SHP77 (cell line): ENCODE results near the gene DRD2.

ENCODE experiments used
- DNase-seq, 2 experiments: peaks; one replicate each; lab custom pipeline; 2025; lab: John Stamatoyannopoulos, UW

The DRD2 gene

GRCh38 chr11:113484223-113484622 lies 9.0 kb upstream of the DRD2 start:
- DNase-seq: no peak

GRCh38 chr11:113481672-113482071 lies 6.5 kb upstream of the DRD2 start:
- DNase-seq: no peak

GRCh38 chr11:113481226-113481625 lies 6.0 kb upstream of the DRD2 start:
- DNase-seq: no peak

- peak; percentile 44 to 71 for DNase-seq
These were observed 2.1 kb upstream of the DRD2 start for GRCh38 chr11:113477321-113477720.

- DNase-seq: no peak
These were observed 1.4 kb upstream of the DRD2 start for GRCh38 chr11:113476553-113476952.

GRCh38 chr11:113474362-113475159 lies 637 bp downstream of the DRD2 start:
- no peak for DNase-seq

GRCh38 chr11:113473983-113474361 lies 1.2 kb downstream of the DRD2 start:
- DNase-seq: no peak

GRCh38 chr11:113472471-113472870 lies 2.7 kb downstream of the DRD2 start:
- DNase-seq: no peak

- DNase-seq: peak in 1 of 2 experiments; percentile 29
These were observed 5.0 kb downstream of the DRD2 start for GRCh38 chr11:113470233-113470632.

GRCh38 chr11:113468726-113469345 lies 6.4 kb downstream of the DRD2 start:
- no peak for DNase-seq

- DNase-seq: no peak
These were observed 7.7 kb downstream of the DRD2 start for GRCh38 chr11:113467545-113467944.

GRCh38 chr11:113465786-113466185 lies 9.4 kb downstream of the DRD2 start:
- DNase-seq: no peak

GRCh38 chr11:113464416-113464815 lies 10.8 kb downstream of the DRD2 start:
- DNase-seq: no peak

- no peak for DNase-seq
These were observed 12.4 kb downstream of the DRD2 start for GRCh38 chr11:113462830-113463229.

GRCh38 chr11:113461639-113462038 lies 13.6 kb downstream of the DRD2 start:
- no peak for DNase-seq

- no peak for DNase-seq
These were observed 14.7 kb downstream of the DRD2 start for GRCh38 chr11:113460469-113460868.

GRCh38 chr11:113458189-113458588 lies 17.0 kb downstream of the DRD2 start:
- no peak for DNase-seq

GRCh38 chr11:113457784-113458183 lies 17.4 kb downstream of the DRD2 start:
- DNase-seq: no peak

- no peak for DNase-seq
These were observed 20.7 kb downstream of the DRD2 start for GRCh38 chr11:113454455-113454854.

GRCh38 chr11:113449743-113450142 lies 25.5 kb downstream of the DRD2 start:
- no peak for DNase-seq

GRCh38 chr11:113448316-113448677 lies 26.9 kb downstream of the DRD2 start:
- DNase-seq: no peak

GRCh38 chr11:113447621-113448315 lies 27.4 kb downstream of the DRD2 start:
- DNase-seq: no peak

- DNase-seq: no peak
These were observed 28.3 kb downstream of the DRD2 start for GRCh38 chr11:113446938-113447337.
